ENCODE measurements around the gene CDH13.

Gene CDH13

GRCh38 chr16:82801361-82801760, 174.6 kb downstream of the CDH13 start:
- no peak for TF ChIP-seq CTCF (IDR thresholded peaks at IDR 0.05; ENCODE audit: low read length, missing control alignments)
- no peak overlapping the region for H3K4me3 ChIP-seq (replicated peaks; ENCODE audit: low read depth, low read length)
- DNase-seq (ENCODE audit: low read depth), result no peak

- TF ChIP-seq CTCF (IDR thresholded peaks at IDR 0.05; ENCODE audit: low read length, missing control alignments), result no peak
- H3K4me3 ChIP-seq (replicated peaks; ENCODE audit: low read depth, low read length), result no peak overlapping the region
- DNase-seq (ENCODE audit: low read depth), result no peak
Measured at GRCh38 chr16:82805866-82806265, 179.1 kb downstream of the CDH13 start.

- no peak for DNase-seq (ENCODE audit: low read depth)
- H3K4me3 ChIP-seq (replicated peaks; ENCODE audit: low read depth, low read length), result no peak overlapping the region
- no peak for TF ChIP-seq CTCF (IDR thresholded peaks at IDR 0.05; ENCODE audit: low read length, missing control alignments)
Measured at GRCh38 chr16:82807311-82807710, 180.5 kb downstream of the CDH13 start.

GRCh38 chr16:82808036-82808435, 181.3 kb downstream of the CDH13 start:
- no peak for DNase-seq (ENCODE audit: low read depth)
- no peak overlapping the region for H3K4me3 ChIP-seq (replicated peaks; ENCODE audit: low read depth, low read length)
- TF ChIP-seq CTCF (IDR thresholded peaks at IDR 0.05; ENCODE audit: low read length, missing control alignments), result no peak

GRCh38 chr16:82810077-82810476, 183.3 kb downstream of the CDH13 start:
- DNase-seq (ENCODE audit: low read depth), result no peak
- no peak overlapping the region for H3K4me3 ChIP-seq (replicated peaks; ENCODE audit: low read depth, low read length)
- TF ChIP-seq CTCF (IDR thresholded peaks at IDR 0.05; ENCODE audit: low read length, missing control alignments), result no peak

- peak; percentile 9 for DNase-seq (ENCODE audit: low read depth)
- no peak for TF ChIP-seq CTCF (IDR thresholded peaks at IDR 0.05; ENCODE audit: low read length, missing control alignments)
- no peak overlapping the region for H3K4me3 ChIP-seq (replicated peaks; ENCODE audit: low read depth, low read length)
Measured at GRCh38 chr16:82814059-82814458, 187.3 kb downstream of the CDH13 start.

GRCh38 chr16:82819286-82819685, 192.5 kb downstream of the CDH13 start:
- TF ChIP-seq CTCF (IDR thresholded peaks at IDR 0.05; ENCODE audit: low read length, missing control alignments), result no peak
- H3K4me3 ChIP-seq (replicated peaks; ENCODE audit: low read depth, low read length), result no peak overlapping the region
- DNase-seq (ENCODE audit: low read depth), result no peak

Data from fibroblast of pulmonary artery (primary cell).